B cell (primary cell): ENCODE measurements around the gene TLCD3B. TPM values are rescaled to one million over a fixed set of nuclear protein-coding genes. Genes with fewer than 3 reads are reported as not detected.

Experiments
- ATAC-seq: fragments of 200-7000 bp; cut with Tn5 transposase; one replicate; pipeline ENCODE4 v1.10.0; 2021; ENCODE audit warnings: low read depth, mild to moderate bottlenecking, moderate number of reproducible peaks, moderate library complexity
- CTCF ChIA-PET: fragments of 350-600 bp; sonication (Branson Sonifier 250); formaldehyde crosslinking; loops from one replicate; lab custom pipeline; 2021; ENCODE audit warnings: antibody characterized with exemption, inconsistent platforms; lab: Charles Lee
- POLR2A ChIA-PET: fragments of 350-600 bp; sonication (Branson Sonifier 250); formaldehyde crosslinking; loops from one replicate; lab custom pipeline; 2021; ENCODE audit warnings: antibody characterized with exemption; lab: Charles Lee
- DNase-seq: peaks from one replicate; pipeline ENCODE4 v3.0.0; 2013
- H2AFZ ChIP-seq: 2 replicates; pipeline ENCODE4 v1.6.1; 2012; ENCODE audit warnings: mild to moderate bottlenecking, low read depth, low read length; ENCODE audit not compliant: insufficient read depth, poor library complexity, severe bottlenecking
- H3K27ac ChIP-seq, 2 donors: 1 replicate in 1 of 2; 2 replicates in 1 of 2; pipeline ENCODE4 v1.5.1; 2012 to 2013; ENCODE audit warnings: low read length in 2 of 2, mild to moderate bottlenecking in 2 of 2, moderate library complexity in 1 of 2
- H3K27me3 ChIP-seq, 4 experiments: fragments of 200-600 bp in 1 of 4; sonication (generic) in 1 of 4; replicated peaks in 1 of 4; 1 replicate in 2 of 4; 2 replicates in 2 of 4; pipeline versions ENCODE4 v1.6.1 to v1.7.0; 2013 to 2016; ENCODE audit warnings: low read length in 3 of 4, mild to moderate bottlenecking in 2 of 4, mixed read lengths in 1 of 4, moderate library complexity in 1 of 4; ENCODE audit not compliant: insufficient read depth in 4 of 4, control insufficient read depth in 3 of 4; ENCODE audit errors: control extremely low read depth in 1 of 4
- H3K36me3 ChIP-seq, 2 experiments: replicated peaks in 1 of 2; 1 replicate in 1 of 2; 2 replicates in 1 of 2; pipeline versions ENCODE4 v1.6.1 to v1.7.1; 2013; ENCODE audit warnings: low read length in 1 of 2; ENCODE audit not compliant: insufficient read depth in 2 of 2, control insufficient read depth in 1 of 2; ENCODE audit errors: control extremely low read depth in 1 of 2, extremely low read depth in 1 of 2
- H3K4me1 ChIP-seq, 2 donors: fragments of 200-600 bp in 1 of 2; sonication (generic) in 1 of 2; 1 replicate in 1 of 2; 2 replicates in 1 of 2; pipeline versions ENCODE4 v1.5.1 to v1.6.1; 2013 to 2017; ENCODE audit warnings: low read length in 2 of 2; ENCODE audit not compliant: control insufficient read depth in 2 of 2, insufficient read depth in 2 of 2
- H3K4me2 ChIP-seq: replicated peaks from 2 replicates; pipeline ENCODE3; 2012; ENCODE audit warnings: mild to moderate bottlenecking, low read depth, low read length; ENCODE audit not compliant: poor library complexity, severe bottlenecking
- H3K4me3 ChIP-seq, 5 experiments: fragments of 200-600 bp in 1 of 5; sonication (generic) in 1 of 5; 1 replicate in 3 of 5; 2 replicates in 2 of 5; pipeline versions ENCODE4 v1.5.1 to v1.7.0; 2011 to 2016; ENCODE audit warnings: low read length in 4 of 5, mild to moderate bottlenecking in 4 of 5, low read depth in 2 of 5, control low read depth in 1 of 5, moderate library complexity in 1 of 5; ENCODE audit not compliant: insufficient read depth in 1 of 5; ENCODE audit errors: control extremely low read depth in 1 of 5, extremely low read depth in 1 of 5
- H3K79me2 ChIP-seq: fragments of 200-600 bp; sonication (generic); one replicate; pipeline ENCODE4 v1.6.0; 2016; ENCODE audit warnings: low read length; ENCODE audit not compliant: control insufficient read depth, insufficient read depth
- H3K9ac ChIP-seq: fragments of 200-600 bp; sonication (generic); 2 replicates; pipeline ENCODE4 v1.6.1; 2017; ENCODE audit warnings: mild to moderate bottlenecking, low read length, moderate library complexity
- H3K9me3 ChIP-seq, 3 donors: one replicate each; pipeline versions ENCODE4 v1.6.1 to v1.7.1; 2013; ENCODE audit warnings: low read length in 2 of 3; ENCODE audit not compliant: control insufficient read depth in 2 of 3, insufficient read depth in 1 of 3; ENCODE audit errors: control extremely low read depth in 1 of 3
- H4K20me1 ChIP-seq: 2 replicates; pipeline ENCODE4 v1.6.0; 2012; ENCODE audit warnings: mild to moderate bottlenecking, low read length; ENCODE audit not compliant: insufficient read depth, control insufficient read depth, poor library complexity, severe bottlenecking
- H3K27ac Mint-ChIP-seq: one replicate; pipeline ENCODE4 v1.8.0; 2021; ENCODE audit warnings: mixed read lengths
- H3K27me3 Mint-ChIP-seq: one replicate; pipeline ENCODE4 v1.8.0; 2021; ENCODE audit warnings: mixed read lengths
- H3K4me1 Mint-ChIP-seq: one replicate; pipeline ENCODE4 v1.8.0; 2021; ENCODE audit warnings: mixed read lengths
- H3K4me3 Mint-ChIP-seq: one replicate; pipeline ENCODE4 v1.8.0; 2021; ENCODE audit warnings: mixed read lengths
- H3K9me3 Mint-ChIP-seq: one replicate; pipeline ENCODE4 v1.8.0; 2022; ENCODE audit warnings: mixed read lengths; ENCODE audit not compliant: insufficient read depth
- EZH2 ChIP-seq: IDR thresholded peaks from 2 replicates; pipeline ENCODE4 v1.6.1; 2012; ENCODE audit warnings: borderline replicate concordance, low read depth, mild to moderate bottlenecking, moderate library complexity, low read length; ENCODE audit not compliant: insufficient read depth, poor library complexity, severe bottlenecking
- WGBS: methylation state at CpG from one replicate; pipeline ENCODE4 v1.1.5; 2013; ENCODE audit warnings: missing lambda C conversion rate; ENCODE audit not compliant: insufficient coverage; 5-methylcytosine and 5-hydroxymethylcytosine counted together
- intact Hi-C: fragments of 100-400 bp; cut with micrococcal nuclease; formaldehyde crosslinking; loops from one replicate; pipeline ENCODE4 v1.10.0; 2022
- polyA plus RNA-seq: library from polyadenylated mRNA; depleted of rRNA; stranded (reverse); fragments of >200 nt; gene quantifications from 2 replicates; pipeline ENCODE4 v1.2.3, GENCODE V29; 2012
- total RNA-seq, 2 donors: library from RNA; stranded (reverse); fragments of 120-200 nt in 1 of 2; gene quantifications; 1 replicate in 1 of 2; 2 replicates in 1 of 2; pipeline versions ENCODE4 v1.2.3 to v1.2.4, GENCODE V29; 2013 to 2022
- TF ChIP-seq, protein P1 (sequence below): fragments of 200-600 bp; IDR thresholded peaks from one replicate; pipeline ENCODE4 v1.8.0; 2022; ENCODE audit warnings: antibody characterized with exemption, mild to moderate bottlenecking

Gene TLCD3B
- total and polyA plus RNA-seq, 2 donors (not counting 1 experiment from before 2014, with no cell fraction given): not detected

DNA sequence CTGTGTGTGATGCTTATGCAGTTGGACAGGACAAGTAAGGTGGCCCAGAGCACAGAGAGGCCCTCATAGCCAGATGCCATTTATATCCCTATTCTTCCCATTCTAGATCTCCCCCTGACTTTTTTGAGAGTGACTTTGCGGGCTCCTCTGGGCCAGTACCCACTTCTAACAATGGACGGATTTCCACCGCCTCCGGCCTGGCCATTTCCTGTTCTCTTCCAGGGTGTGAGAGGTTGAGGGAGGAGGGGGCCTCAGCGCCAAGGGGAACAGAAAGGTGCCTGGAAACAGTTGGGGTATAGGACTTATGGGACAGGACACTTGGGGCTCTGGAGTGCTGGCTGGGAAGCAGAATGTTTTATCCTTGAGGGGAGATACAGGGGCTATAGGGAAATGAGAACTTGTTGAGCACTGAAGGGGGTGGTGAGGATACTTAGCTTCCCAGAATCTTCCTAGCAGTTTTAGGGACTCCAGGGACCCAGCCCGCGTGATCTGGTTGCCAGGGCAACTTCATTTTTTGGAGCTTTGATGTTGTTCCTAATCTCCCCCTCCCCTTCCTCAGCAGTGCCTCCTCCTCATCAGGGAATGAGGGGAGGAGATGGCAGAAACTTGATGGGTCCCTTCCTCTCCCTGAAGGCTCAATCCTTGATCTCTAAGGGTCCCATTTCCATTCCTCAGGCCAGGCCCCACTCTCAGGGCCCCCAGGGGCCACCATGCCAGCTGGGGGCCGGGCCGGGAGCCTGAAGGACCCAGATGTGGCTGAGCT is 53.8 kb downstream of the TLCD3B start:
- H3K4me2 ChIP-seq: no peak overlapping the region
- H3K9ac ChIP-seq: no peak overlapping the region
- no peak overlapping the region for H2AFZ ChIP-seq
- Mint-ChIP-seq H3K27me3 (no peaks in the 10 kb centered on the region), H3K4me1 (peaks cover 36% of the 10 kb centered on the region), H3K27ac (no peak overlapping the region), H3K9me3 (no peaks in the 10 kb centered on the region), H3K4me3 (no peak overlapping the region)
- H3K4me3 ChIP-seq: no peak overlapping the region
- peaks cover 2 to 45% of the 10 kb centered on the region in 2 experiments for H3K36me3 ChIP-seq
- peaks cover 41% of the 10 kb centered on the region for H3K79me2 ChIP-seq
- H3K4me1 ChIP-seq: peaks cover 31 to 38% of the 10 kb centered on the region in 2 donors
- ChIA-PET POLR2A (no interaction called here), CTCF (no interaction called here)
- no peaks in the 10 kb centered on the region for H3K9me3 ChIP-seq
- H4K20me1 ChIP-seq: peaks cover 16% of the 10 kb centered on the region
- intact Hi-C loops: no loop called here
- WGBS: 98% methylated on average over 6 of the region's 9 CpGs
- DNase-seq: no peak
- no peak for TF ChIP-seq EZH2
- TF ChIP-seq, protein P1, sequence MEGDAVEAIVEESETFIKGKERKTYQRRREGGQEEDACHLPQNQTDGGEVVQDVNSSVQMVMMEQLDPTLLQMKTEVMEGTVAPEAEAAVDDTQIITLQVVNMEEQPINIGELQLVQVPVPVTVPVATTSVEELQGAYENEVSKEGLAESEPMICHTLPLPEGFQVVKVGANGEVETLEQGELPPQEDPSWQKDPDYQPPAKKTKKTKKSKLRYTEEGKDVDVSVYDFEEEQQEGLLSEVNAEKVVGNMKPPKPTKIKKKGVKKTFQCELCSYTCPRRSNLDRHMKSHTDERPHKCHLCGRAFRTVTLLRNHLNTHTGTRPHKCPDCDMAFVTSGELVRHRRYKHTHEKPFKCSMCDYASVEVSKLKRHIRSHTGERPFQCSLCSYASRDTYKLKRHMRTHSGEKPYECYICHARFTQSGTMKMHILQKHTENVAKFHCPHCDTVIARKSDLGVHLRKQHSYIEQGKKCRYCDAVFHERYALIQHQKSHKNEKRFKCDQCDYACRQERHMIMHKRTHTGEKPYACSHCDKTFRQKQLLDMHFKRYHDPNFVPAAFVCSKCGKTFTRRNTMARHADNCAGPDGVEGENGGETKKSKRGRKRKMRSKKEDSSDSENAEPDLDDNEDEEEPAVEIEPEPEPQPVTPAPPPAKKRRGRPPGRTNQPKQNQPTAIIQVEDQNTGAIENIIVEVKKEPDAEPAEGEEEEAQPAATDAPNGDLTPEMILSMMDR: no peak
- H3K27ac ChIP-seq: no peak overlapping the region
- no peaks in the 10 kb centered on the region for H3K27me3 ChIP-seq
- no peak for ATAC-seq

DNA sequence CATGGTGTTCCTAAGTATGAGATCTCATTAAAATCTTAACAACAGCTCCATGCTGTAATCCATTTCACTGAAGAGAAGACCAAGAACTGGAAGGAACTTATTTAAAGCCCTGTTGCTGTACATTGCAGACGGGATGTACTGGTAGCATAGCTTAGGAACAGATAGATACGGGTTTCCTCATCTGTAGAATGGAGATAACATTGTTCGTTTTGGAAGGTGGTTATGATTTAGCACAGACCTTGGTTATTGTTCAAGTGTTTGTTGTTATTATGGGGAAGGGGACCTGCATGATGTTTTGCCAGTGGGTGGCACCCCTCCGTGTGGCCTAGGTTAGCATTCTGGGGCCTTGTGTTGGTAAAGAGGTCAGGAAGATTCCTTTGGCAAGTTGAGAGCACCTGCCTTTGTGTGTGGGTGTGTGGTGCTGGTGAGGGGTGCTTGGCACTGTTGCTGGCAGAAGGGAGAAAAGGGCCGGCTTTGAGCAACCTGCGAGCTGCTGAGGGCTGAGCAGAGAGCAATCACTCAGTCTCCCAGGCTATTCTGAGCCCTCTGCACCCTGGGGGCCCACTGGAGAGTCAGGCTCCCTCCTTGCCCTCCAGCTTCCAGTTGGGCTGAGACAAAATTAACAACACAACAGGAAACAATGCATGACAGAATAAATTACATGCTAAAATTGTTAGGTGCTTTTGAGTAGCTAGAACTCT is 55.1 kb downstream of the TLCD3B start:
- peaks cover 36% of the 10 kb centered on the region for H3K4me1 Mint-ChIP-seq
- Histone ChIP-seq H3K4me3 (no peak overlapping the region), H4K20me1 (peaks cover 16% of the 10 kb centered on the region), H3K27ac (peak overlapping the region in 1 of 2 donors; percentile 15), H3K27me3 (no peaks in the 10 kb centered on the region), H3K36me3 (peaks cover 2 to 32% of the 10 kb centered on the region in 2 experiments), H3K9me3 (no peaks in the 10 kb centered on the region), H2AFZ (no peak overlapping the region), H3K4me2 (peak overlapping the region; percentile 98), H3K9ac (no peak overlapping the region), H3K4me1 (peaks cover 31 to 38% of the 10 kb centered on the region in 2 donors), H3K79me2 (peaks cover 41% of the 10 kb centered on the region)
- ChIA-PET CTCF (interaction anchor here (0.6 to 1.3 kb wide), 4 partner anchors 10 to 285 kb away, joined by 3 to 4 read pairs (median 4); no protein-coding TSS in a partner anchor), POLR2A (no interaction called here)
- H3K9me3 Mint-ChIP-seq: no peaks in the 10 kb centered on the region
- H3K27me3 Mint-ChIP-seq: no peaks in the 10 kb centered on the region
- DNase-seq (no peak), ATAC-seq (no peak)
- H3K4me3 Mint-ChIP-seq: peak overlapping the region; percentile 95
- intact Hi-C loops: no loop called here
- WGBS: 17% methylated on average over 6 of the region's 6 CpGs
- H3K27ac Mint-ChIP-seq: peak overlapping the region; percentile 50
- TF ChIP-seq EZH2: no peak
- TF ChIP-seq, protein P1: no peak
